ENCODE measurements around the gene MPP7. TPM values are rescaled to one million over a fixed set of nuclear protein-coding genes. Genes with fewer than 3 reads are reported as not detected.

Gene MPP7
- total RNA-seq, 1 donor from 2014 or later = 11.8 TPM

- Mint-ChIP-seq H3K4me1 (ENCODE audit: unreplicated experiment) (peaks cover 10% of the 10 kb centered on the region), H3K9me3 (no peaks in the 10 kb centered on the region), H3K4me3 (no peak overlapping the region), H3K27me3 (no peaks in the 10 kb centered on the region), H3K36me3 (no peaks in the 10 kb centered on the region), H3K27ac (no peak overlapping the region)
- no peak for DNase-seq (ENCODE audit: extremely low spot score, unreplicated experiment)
- no peak for TF ChIP-seq CTCF (conservative IDR thresholded peaks at IDR 0.05)
These were observed 46.1 kb downstream of the MPP7 start for GRCh38 chr10:28256776-28257175.

GRCh38 chr10:28254290-28254985, 48.4 kb downstream of the MPP7 start:
- DNase-seq (ENCODE audit: extremely low spot score, unreplicated experiment) = no peak
- H3K36me3 Mint-ChIP-seq = no peaks in the 10 kb centered on the region
- no peaks in the 10 kb centered on the region for H3K27me3 Mint-ChIP-seq
- H3K27ac Mint-ChIP-seq = peak overlapping the region; percentile 2
- no peak for TF ChIP-seq CTCF (conservative IDR thresholded peaks at IDR 0.05)
- H3K4me1 Mint-ChIP-seq (ENCODE audit: unreplicated experiment) = peaks cover 10% of the 10 kb centered on the region
- H3K9me3 Mint-ChIP-seq = no peaks in the 10 kb centered on the region
- H3K4me3 Mint-ChIP-seq = no peak overlapping the region

GRCh38 chr10:28253169-28253785, 49.6 kb downstream of the MPP7 start:
- H3K9me3 Mint-ChIP-seq = no peaks in the 10 kb centered on the region
- no peak overlapping the region for H3K4me3 Mint-ChIP-seq
- H3K4me1 Mint-ChIP-seq (ENCODE audit: unreplicated experiment) = peaks cover 10% of the 10 kb centered on the region
- H3K27ac Mint-ChIP-seq = no peak overlapping the region
- TF ChIP-seq CTCF (conservative IDR thresholded peaks at IDR 0.05) = no peak
- H3K27me3 Mint-ChIP-seq = no peaks in the 10 kb centered on the region
- DNase-seq (ENCODE audit: extremely low spot score, unreplicated experiment) = no peak
- no peaks in the 10 kb centered on the region for H3K36me3 Mint-ChIP-seq

Small RNA genes lying within 50 kb of the gene (microRNA-seq; reads per million reads assigned to microRNA genes)
- not detected for gene MIR8086

Other genes starting within 250 kb of the MPP7 start
- gene WAC, start 230.1 kb upstream of the MPP7 start, total RNA-seq (ENCODE audit: low replicate concordance) = 110 and 115 TPM in 2 replicates